PC-3 (cell line): Measurements from ENCODE around the gene DENND2A. TPM values are rescaled to one million over a fixed set of nuclear protein-coding genes. Genes with fewer than 3 reads are reported as not detected.

Experiments used
- ATAC-seq: fragments of 200-7000 bp; cut with Tn5 transposase; 2 replicates; pipeline ENCODE4 v1.9.1; 2020; ENCODE audit warnings: mild to moderate bottlenecking, moderate library complexity
- BruUV-seq: library from RNA; stranded (reverse); fragments of 400-500 nt; replicated peaks from 2 replicates; lab custom pipeline; 2021; lab: Mats Ljungman, UMichigan
- CTCF ChIA-PET: fragments of 300-600 bp; sonication (Branson Sonifier 250); formaldehyde crosslinking; loops from one replicate; lab custom pipeline; 2022; ENCODE audit warnings: antibody characterized with exemption; lab: Charles Lee
- POLR2A ChIA-PET: fragments of 300-600 bp; sonication (Branson Sonifier 250); formaldehyde crosslinking; loops from one replicate; lab custom pipeline; 2022; ENCODE audit warnings: antibody characterized with exemption; ENCODE audit not compliant: unreplicated experiment; lab: Charles Lee
- DNase-seq: peaks from one replicate; pipeline ENCODE4 v3.0.0-alpha.2; 2015
- H2AFZ ChIP-seq: fragments of 300-600 bp; sonication (generic); 2 replicates; pipeline ENCODE4 v1.6.0; 2016; ENCODE audit warnings: antibody characterized with exemption, low read length
- H3F3A ChIP-seq: fragments of 300-600 bp; sonication (generic); one replicate; pipeline ENCODE4 v1.6.0; 2017; ENCODE audit warnings: antibody characterized with exemption, low read length, control low read depth, mild to moderate bottlenecking; ENCODE audit not compliant: unreplicated experiment
- H3K27ac ChIP-seq: fragments of 300-600 bp; sonication (generic); 2 replicates; pipeline ENCODE4 v1.5.1; 2016; ENCODE audit warnings: mild to moderate bottlenecking, low read length
- H3K27me3 ChIP-seq: fragments of 300-600 bp; sonication (generic); 2 replicates; pipeline ENCODE4 v1.6.1; 2016; ENCODE audit warnings: low read length, mixed read lengths
- H3K36me3 ChIP-seq: fragments of 300-600 bp; sonication (generic); 2 replicates; pipeline ENCODE4 v1.6.1; 2016; ENCODE audit warnings: low read depth, mixed run types, low read length, mixed read lengths
- H3K4me1 ChIP-seq: fragments of 300-600 bp; sonication (generic); 2 replicates; pipeline ENCODE4 v1.5.1; 2016; ENCODE audit warnings: low read length; ENCODE audit not compliant: insufficient read depth
- H3K4me2 ChIP-seq: fragments of 300-600 bp; sonication (generic); 2 replicates; pipeline ENCODE4 v1.6.0; 2016; ENCODE audit warnings: low read length
- H3K4me3 ChIP-seq: fragments of 300-600 bp; sonication (generic); 2 replicates; pipeline ENCODE4 v1.5.1; 2016; ENCODE audit warnings: mild to moderate bottlenecking, low read length, mixed read lengths
- H3K79me2 ChIP-seq: fragments of 300-600 bp; sonication (generic); 2 replicates; pipeline ENCODE4 v1.6.1; 2017; ENCODE audit warnings: low read length, mixed read lengths
- H3K9ac ChIP-seq: fragments of 300-600 bp; sonication (generic); 2 replicates; pipeline ENCODE4 v1.6.0; 2016; ENCODE audit warnings: mild to moderate bottlenecking, low read length
- H3K9me2 ChIP-seq: fragments of 300-600 bp; sonication (generic); replicated peaks from 2 replicates; pipeline ENCODE4 v1.6.1; 2016; ENCODE audit warnings: mixed run types, low read length, mixed read lengths
- H3K9me3 ChIP-seq: fragments of 300-600 bp; sonication (generic); 2 replicates; pipeline ENCODE4 v1.6.1; 2016; ENCODE audit warnings: low read length, mixed read lengths
- H4K20me1 ChIP-seq: fragments of 300-600 bp; sonication (generic); 2 replicates; pipeline ENCODE4 v1.6.1; 2016; ENCODE audit warnings: low read length, mixed read lengths
- EZH2 ChIP-seq: fragments of 300-600 bp; sonication (generic); IDR thresholded peaks from one replicate; pipeline ENCODE4 v1.6.1; 2017; ENCODE audit warnings: antibody characterized with exemption, mild to moderate bottlenecking, low read length; ENCODE audit not compliant: unreplicated experiment
- EZH2phosphoT487 ChIP-seq: fragments of 300-600 bp; sonication (generic); IDR thresholded peaks from 2 replicates; pipeline ENCODE4 v1.6.1; 2018; ENCODE audit warnings: mild to moderate bottlenecking, antibody characterized with exemption, low read length, borderline replicate concordance
- intact Hi-C: fragments of 100-400 bp; cut with micrococcal nuclease; formaldehyde crosslinking; loops from 2 replicates; pipeline ENCODE4 v1.9.0; 2023
- total RNA-seq: library from RNA; depleted of rRNA; stranded (reverse); fragments of >200 nt; gene quantifications from 2 replicates; pipeline ENCODE4 v1.2.3, GENCODE V29; 2014
- TF ChIP-seq, protein P1 (sequence below): fragments of 300-600 bp; sonication (generic); conservative IDR thresholded peaks from 2 replicates; pipeline ENCODE4 v1.5.1; 2017; ENCODE audit warnings: antibody characterized with exemption, low read depth, mild to moderate bottlenecking, low read length

The DENND2A gene
- total RNA-seq, 1 experiment from 2014 or later: 8.9 TPM

DNA sequence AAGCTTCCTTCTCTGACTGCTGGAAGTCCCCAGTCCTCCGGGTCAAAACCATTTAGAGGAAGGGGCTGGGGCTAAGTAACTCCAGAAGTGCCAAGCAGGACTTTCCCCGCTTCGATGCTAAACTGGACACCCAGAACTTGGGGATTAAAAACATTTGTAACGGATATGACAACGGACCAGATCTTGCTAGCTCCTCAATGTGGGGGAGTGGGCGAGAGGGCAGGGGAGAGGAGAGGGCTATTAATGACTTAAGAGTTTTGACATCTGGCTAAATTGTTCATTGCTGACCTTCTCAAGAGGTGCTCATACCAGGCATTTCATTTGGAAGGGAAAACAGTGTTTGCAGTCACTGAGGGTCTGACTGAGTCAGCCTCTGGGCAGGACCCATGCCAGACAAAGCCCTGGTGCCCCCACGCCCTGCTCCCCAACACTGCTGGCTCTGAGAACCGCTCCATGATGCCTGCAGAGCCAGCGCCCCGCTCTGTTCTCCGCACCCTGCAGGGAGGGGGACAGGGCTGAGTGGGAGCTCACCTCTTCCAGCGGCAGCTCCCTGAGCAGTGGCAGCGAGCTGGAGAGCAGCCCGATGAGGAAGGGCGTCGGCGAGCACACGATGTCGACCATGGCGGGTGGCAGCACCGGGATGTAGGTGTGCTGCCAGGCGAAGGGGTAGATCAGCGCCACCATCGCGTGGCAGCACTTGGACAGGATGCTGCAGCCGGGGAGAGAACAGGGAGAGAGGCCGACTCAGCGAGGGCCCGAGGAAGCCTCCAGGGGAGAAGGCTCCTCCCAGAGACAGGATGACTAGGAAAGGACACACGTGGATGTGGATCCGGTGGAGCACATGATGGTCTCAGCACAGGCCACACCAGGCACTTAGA is 113.6 kb downstream of the DENND2A start:
- H4K20me1 ChIP-seq: no peaks in the 10 kb centered on the region
- no peaks in the 10 kb centered on the region for H3F3A ChIP-seq
- H3K9me3 ChIP-seq: no peaks in the 10 kb centered on the region
- no peak overlapping the region for H3K9ac ChIP-seq
- H3K27ac ChIP-seq: no peak overlapping the region
- no peaks in the 10 kb centered on the region for H3K27me3 ChIP-seq
- no peak overlapping the region for H3K4me3 ChIP-seq
- no peak overlapping the region for H3K4me2 ChIP-seq
- ATAC-seq (no peak; the same call in 1 of the 2 replicates), DNase-seq (no peak)
- TF ChIP-seq EZH2: no peak
- no peak for TF ChIP-seq EZH2phosphoT487
- TF ChIP-seq, protein P1, sequence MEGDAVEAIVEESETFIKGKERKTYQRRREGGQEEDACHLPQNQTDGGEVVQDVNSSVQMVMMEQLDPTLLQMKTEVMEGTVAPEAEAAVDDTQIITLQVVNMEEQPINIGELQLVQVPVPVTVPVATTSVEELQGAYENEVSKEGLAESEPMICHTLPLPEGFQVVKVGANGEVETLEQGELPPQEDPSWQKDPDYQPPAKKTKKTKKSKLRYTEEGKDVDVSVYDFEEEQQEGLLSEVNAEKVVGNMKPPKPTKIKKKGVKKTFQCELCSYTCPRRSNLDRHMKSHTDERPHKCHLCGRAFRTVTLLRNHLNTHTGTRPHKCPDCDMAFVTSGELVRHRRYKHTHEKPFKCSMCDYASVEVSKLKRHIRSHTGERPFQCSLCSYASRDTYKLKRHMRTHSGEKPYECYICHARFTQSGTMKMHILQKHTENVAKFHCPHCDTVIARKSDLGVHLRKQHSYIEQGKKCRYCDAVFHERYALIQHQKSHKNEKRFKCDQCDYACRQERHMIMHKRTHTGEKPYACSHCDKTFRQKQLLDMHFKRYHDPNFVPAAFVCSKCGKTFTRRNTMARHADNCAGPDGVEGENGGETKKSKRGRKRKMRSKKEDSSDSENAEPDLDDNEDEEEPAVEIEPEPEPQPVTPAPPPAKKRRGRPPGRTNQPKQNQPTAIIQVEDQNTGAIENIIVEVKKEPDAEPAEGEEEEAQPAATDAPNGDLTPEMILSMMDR: no peak
- ChIA-PET POLR2A (no interaction called here), CTCF (no interaction called here)
- no peaks in the 10 kb centered on the region for H3K36me3 ChIP-seq
- intact Hi-C loops: no loop called here
- no peaks in the 10 kb centered on the region for H3K9me2 ChIP-seq
- H3K79me2 ChIP-seq: no peaks in the 10 kb centered on the region
- BruUV-seq: no TSS peak
- H2AFZ ChIP-seq: no peak overlapping the region
- H3K4me1 ChIP-seq: peaks cover 18% of the 10 kb centered on the region

DNA sequence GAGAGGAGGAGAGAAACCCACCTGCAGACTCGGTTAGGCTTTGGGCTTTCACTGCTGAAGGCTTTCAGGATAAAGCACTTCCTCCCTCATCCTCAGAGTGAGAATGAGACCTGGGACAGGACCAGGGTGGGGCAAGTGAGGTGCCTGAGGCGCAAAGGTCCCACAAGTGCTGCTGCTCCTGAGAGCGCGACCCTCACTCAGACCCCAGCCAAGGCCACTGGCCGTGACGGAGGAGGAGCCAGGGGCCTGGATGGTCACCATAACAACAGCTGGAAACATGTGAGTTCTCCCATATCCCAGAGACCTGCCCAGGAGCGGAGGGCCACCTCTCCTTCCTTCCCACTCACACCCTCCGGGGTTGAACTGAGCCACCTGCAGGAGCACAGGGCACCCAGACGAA is 114.4 kb downstream of the DENND2A start:
- ATAC-seq (peak; percentile 9), DNase-seq (no peak)
- CTCF ChIA-PET: interaction anchor here (0.5 kb wide), 1 partner anchor 98 kb away, joined by 6 read pairs; no protein-coding TSS in a partner anchor
- Histone ChIP-seq H3K4me3 (no peak overlapping the region), H3F3A (no peaks in the 10 kb centered on the region), H3K4me2 (peak overlapping the region; percentile 48; the same call in 1 of the 2 replicates), H3K9me2 (no peaks in the 10 kb centered on the region), H3K36me3 (no peaks in the 10 kb centered on the region), H2AFZ (no peak overlapping the region), H3K9me3 (no peaks in the 10 kb centered on the region), H3K27ac (peak overlapping the region; percentile 15; the same call in 1 of the 2 replicates), H3K27me3 (no peaks in the 10 kb centered on the region), H3K79me2 (no peaks in the 10 kb centered on the region), H3K4me1 (peaks cover 18% of the 10 kb centered on the region), H4K20me1 (no peaks in the 10 kb centered on the region), H3K9ac (no peak overlapping the region)
- POLR2A ChIA-PET: no interaction called here
- TF ChIP-seq EZH2: no peak
- TF ChIP-seq, protein P1: no peak
- no peak for TF ChIP-seq EZH2phosphoT487
- intact Hi-C loops: no loop called here
- no TSS peak for BruUV-seq

DNA sequence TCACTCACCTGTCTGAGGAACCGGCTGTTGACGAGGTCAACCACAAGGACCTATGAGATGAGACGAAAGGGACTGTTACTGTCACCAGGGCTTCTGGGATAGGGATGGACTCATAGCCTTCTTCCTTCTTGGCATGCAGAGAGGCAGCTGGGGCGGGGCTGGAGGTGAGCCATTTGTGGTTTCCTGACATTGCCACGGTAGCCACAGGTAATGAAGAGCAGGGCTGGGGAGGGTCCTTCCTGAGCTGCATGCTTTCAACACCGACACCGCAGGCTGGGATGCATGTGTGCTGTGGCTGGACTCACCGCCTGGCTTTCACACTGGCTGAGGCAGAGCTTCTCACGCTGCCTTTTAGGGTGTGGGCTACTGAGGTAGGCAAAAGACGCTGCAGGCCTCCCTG is 114.9 kb downstream of the DENND2A start:
- TF ChIP-seq EZH2phosphoT487 (no peak), EZH2 (no peak)
- TF ChIP-seq, protein P1: no peak
- CTCF ChIA-PET: interaction anchor here (0.5 to 0.6 kb wide), 2 partner anchors 51 to 99 kb away, joined by 3 to 6 read pairs; no protein-coding TSS in a partner anchor
- peaks cover 18% of the 10 kb centered on the region for H3K4me1 ChIP-seq
- BruUV-seq: no TSS peak
- ATAC-seq: peak; percentile 92
- H3K4me3 ChIP-seq: no peak overlapping the region
- H3K79me2 ChIP-seq: no peaks in the 10 kb centered on the region
- H3F3A ChIP-seq: no peaks in the 10 kb centered on the region
- no peaks in the 10 kb centered on the region for H3K27me3 ChIP-seq
- peak overlapping the region; percentile 48 for H3K4me2 ChIP-seq
- peak overlapping the region; percentile 66 for H2AFZ ChIP-seq
- H3K9me2 ChIP-seq: no peaks in the 10 kb centered on the region
- intact Hi-C loops: no loop called here
- peak; percentile 83 for DNase-seq
- no peaks in the 10 kb centered on the region for H3K36me3 ChIP-seq
- no peaks in the 10 kb centered on the region for H4K20me1 ChIP-seq
- no peak overlapping the region for H3K9ac ChIP-seq
- H3K9me3 ChIP-seq: no peaks in the 10 kb centered on the region
- POLR2A ChIA-PET: no interaction called here
- peak overlapping the region; percentile 15; the same call in 1 of the 2 replicates for H3K27ac ChIP-seq
